HG02759 (cell line): ENCODE measurements around the gene SIK3.

ENCODE experiments used
- ATAC-seq: cut with Tn5 transposase; IDR thresholded peaks from one replicate; pipeline ENCODE4 v1.9.1; 2021; ENCODE audit warnings: mild to moderate bottlenecking, moderate library complexity; ENCODE audit not compliant: unreplicated experiment

The SIK3 gene

DNA sequence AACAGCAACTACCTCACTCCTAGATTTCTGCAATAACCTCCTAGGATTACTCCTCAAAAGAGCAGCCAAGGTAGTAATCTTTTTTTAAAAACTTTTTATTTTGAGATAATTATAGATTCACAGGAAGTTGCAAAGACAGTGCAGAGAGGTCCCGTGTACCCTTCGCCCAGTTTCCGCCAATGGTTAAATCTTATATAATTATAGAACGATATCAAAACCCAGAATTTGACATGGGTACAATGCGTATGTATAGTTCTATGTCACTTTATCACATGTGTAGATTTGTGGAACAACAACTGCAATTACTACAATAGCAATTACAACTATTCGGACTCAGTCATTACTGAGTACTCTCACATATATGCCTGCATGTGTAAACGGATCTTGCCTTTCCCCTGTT, 166.0 kb downstream of the SIK3 start:
- ATAC-seq = no peak

DNA sequence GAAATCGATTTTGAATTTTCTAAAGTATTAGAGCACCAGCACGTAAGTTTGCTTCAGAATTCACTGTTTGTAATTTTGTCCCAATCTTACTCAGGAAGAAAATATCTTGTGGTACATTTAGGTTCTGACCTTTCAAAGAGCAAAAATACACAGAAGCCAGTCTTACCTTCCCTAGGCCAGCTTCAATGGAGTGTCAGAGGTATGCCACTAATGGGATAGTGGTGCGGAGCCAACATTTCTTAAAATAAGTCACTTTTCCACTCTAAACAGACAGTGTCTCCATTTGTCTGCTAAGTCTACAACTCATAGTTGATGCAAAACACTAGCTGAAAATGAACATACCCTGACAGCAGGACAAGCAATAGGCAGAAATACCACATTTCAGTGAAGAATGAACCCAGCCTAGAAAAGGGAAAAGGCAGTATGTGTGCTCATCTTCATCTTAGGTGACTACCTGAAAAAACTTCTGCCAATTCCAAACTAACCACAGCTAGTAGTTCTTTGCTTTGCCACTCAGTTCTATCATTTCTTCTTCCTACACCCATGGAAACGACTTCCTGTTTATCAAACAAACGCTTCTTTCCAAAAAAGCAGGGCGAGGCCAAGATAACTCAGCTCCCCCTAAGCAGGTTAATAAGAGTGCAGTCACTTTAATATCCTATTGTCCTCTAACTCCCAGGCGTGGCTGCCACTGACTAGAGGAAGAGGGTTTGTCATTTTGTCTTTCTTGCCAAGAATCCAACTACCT, 166.8 kb downstream of the SIK3 start:
- ATAC-seq = no peak

DNA sequence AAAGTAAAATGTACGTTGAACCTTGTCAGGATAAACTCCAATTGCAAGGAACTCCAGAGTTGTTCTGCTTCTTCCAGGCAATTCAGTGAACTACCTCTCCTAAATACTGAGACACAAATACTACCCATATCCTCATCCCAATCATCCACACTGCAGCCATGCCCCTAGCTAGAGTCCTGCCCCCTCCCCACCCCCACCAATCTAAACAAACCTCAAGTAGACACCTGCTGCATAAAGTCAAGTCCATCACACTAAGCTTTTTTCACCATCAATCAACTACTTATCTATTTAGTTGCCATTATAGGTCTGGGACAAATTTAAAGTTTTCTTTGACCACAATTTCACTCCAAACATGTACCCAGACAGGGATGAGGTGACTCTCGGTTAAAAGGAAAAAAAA, 167.6 kb downstream of the SIK3 start:
- no peak for ATAC-seq

DNA sequence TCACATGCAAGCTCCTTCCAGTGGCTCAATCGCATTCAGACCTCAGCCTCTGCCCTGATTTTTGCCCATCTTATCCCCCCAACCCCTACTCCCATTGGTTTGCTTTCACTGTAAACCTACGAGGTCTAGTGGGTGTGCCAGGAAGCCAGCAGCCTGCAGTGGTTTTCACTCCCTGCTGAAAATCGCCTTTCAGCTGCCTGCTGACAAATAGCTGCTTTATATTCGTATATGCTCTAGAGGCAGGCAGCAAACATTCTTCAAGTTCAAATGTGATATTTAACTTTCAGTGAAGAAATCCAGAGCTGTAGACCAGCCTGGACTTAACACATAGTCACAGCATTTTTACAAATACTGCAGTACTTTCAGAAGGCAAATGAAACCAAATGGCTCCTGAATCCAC, 168.1 kb downstream of the SIK3 start:
- no peak for ATAC-seq

DNA sequence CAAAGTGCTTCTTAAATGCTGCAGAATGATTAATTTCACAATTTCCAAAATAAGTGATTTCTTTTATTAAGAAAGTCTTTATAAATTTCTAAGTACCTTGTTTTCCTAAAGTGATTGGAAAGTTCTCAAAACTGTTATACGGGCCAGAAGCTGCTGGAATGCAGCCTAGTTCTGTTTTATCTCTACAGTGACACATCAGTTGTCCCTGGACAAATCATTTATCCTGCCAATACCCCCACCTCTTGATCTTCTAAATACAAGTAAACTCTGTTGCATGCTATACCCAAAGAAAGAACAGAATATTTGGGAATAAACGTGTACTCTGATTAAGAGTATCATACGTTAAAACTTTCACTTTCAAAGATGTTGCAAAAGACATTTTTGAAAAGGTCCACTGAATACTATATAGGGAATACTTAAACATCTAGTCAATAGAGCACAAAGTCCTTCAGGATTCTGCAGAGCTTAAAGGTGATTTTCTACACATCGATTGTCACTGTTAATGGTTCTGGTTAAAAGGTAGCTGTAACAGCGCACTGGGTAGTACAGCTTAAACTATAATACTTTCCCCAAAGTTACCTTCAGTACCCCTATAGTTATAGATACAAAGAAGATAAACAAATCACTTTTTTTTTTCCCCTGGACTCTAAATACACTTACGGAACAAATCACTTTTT, 168.7 kb downstream of the SIK3 start:
- no peak for ATAC-seq

DNA sequence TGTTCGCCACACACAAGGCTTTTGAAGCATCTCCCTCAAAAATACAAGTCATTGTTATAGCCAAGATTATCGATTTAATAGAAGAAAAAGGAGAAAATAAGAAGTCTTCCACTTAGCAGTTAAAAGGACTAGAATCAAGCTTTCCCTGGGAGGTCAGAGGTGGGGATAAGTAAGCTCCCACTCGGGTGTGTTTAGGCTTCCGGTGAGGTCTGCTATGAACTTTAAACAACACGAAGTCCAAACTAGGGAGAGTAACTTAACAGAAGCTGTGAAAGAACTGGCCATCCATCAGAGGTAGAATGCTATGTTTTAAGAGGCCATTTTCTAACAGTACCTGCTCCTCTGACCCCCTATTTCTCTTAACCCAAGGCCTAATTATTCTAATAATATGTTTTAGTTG, 169.4 kb downstream of the SIK3 start:
- no peak for ATAC-seq

DNA sequence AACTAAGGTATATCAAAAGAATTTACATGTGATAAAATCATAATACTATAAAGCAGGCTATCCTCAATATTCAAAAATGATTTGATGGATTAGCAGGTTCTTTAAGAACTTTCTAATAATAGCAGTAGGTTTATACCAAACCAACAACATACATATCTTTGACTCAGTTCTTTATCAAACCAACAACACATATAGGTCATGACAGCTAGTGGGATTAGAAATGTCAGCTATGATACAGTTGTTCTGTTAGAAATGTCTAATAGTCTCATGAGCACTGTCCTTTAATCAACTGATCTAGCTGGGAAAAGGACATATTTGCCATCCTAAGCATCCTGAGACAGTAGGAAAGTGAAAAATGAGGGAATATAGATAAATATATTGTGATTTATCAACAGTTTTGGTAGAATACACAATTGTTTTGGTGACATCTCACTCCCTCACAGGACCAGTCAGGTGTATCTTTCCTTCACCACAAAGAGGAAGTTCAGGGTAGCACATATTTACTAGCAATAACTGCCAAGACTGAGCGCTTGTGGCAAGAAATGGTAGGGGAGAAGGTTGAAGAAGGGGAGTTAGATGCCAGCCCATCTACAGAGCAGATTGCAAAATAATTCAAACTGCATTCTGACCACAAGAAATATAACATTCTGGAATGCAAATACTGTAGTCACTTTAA, 170.0 kb downstream of the SIK3 start:
- peak; percentile 78 for ATAC-seq

DNA sequence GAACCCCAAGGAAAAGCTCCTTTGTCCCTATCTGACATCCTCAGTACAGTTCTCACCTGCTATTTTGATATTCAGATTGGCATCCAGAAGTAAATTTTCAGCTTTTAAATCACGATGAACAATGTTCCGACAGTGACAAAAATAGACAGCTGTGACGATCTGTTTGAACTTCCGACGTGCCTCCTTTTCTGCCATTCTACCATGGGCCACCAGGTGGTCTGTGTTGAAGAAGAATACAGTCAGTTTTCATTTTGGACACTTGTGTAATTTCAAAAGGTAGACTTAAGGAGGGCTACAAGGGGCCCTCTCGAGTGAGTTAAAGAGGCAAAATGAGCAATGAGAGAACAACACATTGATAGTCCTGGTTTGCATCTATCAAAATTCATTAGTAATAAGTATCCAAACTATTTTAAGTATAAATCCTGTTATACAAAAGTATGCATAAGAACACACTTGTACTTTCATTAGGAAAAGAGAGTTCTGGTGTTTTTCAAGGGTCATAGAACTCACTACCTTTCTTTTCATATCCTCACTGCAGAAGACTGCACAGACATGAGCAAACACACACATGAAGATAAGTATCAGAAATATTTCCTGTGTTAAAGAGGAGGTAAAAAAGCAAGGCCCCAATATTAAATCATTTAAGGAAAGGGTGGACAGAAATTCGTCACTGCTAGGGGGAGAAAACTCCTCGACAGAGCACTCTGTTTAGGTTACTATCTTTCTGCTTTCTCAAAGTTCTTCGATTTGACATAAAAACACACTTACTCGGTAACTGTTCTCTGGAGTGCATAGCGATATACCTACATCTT, 170.9 kb downstream of the SIK3 start:
- ATAC-seq = no peak

DNA sequence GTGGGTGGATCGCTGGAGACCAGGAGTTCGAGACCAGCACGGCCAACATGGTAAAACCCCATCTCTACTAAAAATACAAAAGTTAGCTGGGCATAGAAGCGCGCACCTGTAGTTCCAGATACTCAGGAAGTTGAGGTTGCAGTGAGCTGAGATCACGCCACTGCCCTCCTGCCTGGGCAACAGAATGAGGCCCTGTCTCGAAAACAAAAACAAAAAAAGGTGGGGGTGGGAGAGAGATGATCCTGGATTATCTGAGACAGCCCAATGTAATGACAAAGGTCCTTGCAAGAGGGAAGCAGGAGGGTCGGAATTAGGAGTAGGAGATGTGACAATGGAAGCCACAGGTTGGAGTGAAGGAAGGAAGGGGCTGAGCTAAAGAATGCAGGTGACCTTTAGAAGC, 173.2 kb downstream of the SIK3 start:
- no peak for ATAC-seq

DNA sequence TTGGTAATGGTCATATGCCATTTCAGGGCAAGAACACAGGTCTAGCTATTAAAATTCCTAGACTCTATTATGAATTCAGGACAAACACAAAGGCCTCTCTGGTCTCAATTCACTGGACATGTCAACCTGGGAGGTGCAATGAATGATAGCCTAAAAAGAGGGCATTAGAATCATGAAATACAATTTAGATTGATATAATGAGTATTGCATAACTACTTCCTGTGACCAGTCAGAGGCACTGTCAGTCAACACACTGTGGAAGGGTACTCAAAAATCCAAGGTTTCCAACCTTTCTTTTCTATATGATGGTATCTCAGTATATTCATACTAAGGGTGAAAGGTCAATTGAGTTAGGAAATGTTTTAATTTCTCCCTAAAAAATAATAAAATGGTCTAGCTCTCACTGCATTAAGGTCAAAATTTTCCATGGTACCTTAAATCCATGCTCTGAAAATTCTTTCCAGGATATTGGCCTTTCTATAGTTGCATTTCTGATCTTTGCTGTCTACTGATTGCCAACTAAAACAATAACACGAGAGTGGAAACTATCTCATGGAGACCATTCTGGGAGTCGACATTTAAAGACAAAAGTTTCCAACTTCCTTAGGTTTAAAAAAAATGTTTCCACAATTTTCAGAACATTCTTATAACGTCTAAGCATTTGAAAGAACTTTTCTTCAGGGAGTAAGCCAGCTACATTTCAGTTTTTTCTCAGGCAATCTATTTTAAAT, 179.1 kb downstream of the SIK3 start:
- ATAC-seq = no peak

DNA sequence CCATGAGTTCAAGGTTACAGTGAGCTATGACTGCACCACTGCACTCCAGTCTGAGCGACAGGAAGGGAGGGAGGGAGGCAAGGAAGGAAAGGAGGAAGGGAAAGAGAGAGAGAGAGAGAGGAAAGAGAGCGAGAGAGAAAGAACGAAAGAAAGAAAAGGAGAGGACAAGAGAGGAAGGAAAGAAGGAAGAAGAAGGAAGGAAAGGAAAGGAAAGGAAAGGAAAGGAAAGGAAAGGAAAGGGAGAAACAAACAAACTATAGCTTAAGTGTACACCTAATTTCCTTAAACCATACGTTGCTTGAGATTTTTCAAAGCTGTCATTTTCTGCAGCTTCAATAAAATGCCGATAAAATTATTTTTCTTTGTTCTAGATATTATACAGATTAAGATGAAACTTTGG, 180.6 kb downstream of the SIK3 start:
- ATAC-seq = no peak

DNA sequence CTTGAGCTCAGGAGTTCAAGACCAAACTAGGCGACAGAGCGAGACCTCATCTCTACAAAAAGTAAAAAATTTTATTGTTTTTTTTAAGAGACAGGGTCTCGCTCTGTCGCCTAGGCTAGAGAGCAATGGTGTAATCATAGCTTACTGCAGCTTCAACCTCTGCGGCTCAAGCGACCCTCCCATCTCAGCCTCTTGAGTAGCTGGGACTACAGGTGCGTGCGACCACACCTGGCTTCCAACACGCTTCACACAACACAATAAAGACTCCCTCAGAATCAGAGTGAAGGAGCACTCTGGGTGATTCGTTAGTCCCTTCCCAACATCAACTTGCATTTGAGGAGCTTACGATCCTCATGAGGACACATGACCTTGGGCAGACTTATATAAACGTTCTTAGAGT, 181.3 kb downstream of the SIK3 start:
- no peak for ATAC-seq

DNA sequence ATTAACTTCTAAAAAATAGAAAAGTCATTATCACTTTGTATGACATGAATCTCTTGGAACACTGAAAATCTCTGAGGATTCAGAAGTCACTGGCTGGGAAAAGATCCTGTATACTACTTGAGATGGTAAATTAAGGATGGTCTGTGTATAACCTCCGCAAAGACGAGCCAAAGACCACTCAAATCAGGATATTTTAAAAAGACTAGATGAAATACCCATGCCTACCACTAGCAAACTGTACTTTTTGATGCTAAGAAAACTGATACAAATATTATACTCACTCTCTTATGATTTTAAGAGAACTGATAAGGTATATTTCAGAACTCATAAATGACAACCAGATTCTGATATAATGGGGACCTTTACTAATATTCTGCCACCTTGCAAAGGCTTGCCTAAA, 182.2 kb downstream of the SIK3 start:
- no peak for ATAC-seq

DNA sequence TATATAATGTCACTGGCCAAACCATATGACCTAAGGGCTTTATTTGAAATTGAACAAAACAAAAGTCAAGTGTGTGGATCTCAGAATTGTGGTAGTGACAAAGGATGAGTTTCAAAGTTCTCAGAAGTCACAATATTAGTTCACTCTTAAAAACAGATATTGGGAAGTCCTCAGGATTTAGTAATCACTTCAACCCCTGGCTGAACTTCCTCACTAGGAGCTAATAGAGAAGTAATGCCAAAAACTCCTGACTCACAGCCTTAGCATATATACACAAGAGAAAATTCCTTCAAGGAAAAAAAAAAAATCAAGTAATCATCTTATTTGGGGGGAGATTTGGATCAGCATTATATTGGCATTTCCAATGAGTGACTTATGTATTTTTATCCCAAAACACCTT, 185.2 kb downstream of the SIK3 start:
- no peak for ATAC-seq

DNA sequence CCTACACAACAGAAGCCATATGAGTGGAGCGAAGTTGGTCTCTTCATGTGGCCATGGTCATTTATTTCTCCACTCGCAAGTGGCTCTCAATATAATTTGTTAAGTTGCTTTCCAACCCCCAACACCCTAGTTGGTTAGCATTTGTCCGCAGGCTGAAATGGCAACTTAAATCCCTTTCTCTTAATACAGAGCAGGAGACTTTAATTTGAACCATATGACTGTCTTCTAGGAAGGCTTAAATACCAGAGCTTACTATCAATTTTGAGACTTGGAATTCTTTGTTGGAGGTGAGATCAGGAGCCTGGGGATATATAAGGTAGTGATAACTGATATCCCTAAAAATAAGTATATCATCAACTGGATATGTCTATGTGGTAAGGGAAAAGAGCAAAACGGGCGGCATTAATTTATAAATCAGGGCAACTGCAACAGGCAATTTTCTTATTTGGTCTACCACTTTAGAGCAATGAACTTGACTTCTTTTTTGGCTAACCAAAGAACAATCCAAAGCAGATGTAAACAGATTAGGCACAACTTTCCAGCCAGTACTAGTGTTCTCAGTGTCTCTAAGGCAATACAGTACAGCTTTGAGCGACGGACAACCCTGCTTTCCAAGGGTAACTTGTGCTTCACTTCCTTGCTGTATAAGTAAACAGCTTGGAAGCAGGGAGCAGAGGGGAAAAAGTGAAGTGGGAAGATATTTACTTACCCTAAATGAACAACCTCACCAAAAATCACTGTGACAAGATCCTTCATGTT, 186.1 kb downstream of the SIK3 start:
- no peak for ATAC-seq

DNA sequence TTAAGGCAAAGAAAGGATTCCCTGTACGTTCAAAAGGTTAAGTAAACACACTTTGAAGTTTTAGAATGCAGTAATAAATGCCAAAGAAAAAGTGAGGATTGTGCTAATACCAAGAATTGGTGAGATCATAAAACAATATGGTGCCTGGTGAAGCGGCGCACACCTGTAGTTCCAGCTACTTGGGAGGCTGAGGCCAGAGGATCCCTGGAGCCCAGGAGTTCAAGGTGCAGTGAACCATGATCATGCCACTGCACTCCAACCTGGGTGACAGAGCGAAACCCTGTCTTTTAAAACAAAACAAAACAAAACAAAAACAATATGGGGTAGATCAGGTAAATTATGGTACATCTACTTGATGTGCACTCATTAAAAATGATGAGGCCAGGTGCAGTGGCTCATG, 187.4 kb downstream of the SIK3 start:
- ATAC-seq = no peak

DNA sequence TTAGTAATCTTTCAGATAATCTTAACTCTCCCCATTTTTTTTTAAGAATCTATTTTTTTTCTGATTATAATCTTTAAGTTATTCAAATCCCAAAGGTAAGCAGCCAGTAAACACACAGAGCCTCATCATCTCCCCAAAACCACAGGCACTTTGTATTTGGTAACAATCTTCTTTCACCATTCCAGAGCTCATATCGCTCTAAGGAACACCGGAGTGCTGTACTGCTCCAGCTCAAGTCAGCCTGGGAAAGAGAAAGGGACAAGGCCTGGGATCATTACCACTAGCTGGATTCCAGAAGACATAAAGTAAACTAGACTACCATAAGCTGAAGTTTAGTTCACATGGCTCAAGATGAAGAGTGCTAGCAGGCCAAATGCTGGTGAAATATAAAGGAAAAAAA, 187.8 kb downstream of the SIK3 start:
- no peak for ATAC-seq

DNA sequence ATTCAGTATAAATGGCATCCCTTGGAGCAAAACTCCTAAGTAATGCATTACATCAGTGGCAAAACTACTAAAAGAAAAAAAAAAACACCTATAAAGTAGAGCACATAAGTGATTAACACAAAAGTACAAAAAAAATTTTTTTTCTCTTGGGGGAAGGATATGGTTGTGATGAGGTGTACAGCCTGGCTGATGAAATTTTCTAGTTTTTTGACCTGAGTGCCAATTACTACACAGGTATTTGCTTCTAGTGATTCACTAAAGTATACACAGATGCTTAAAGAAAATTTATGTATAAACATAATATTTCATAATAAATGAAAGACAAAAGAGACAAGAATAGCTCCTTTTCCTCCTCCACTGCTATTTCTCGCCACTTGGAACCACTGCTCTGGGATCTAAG, 189.0 kb downstream of the SIK3 start:
- ATAC-seq = no peak

DNA sequence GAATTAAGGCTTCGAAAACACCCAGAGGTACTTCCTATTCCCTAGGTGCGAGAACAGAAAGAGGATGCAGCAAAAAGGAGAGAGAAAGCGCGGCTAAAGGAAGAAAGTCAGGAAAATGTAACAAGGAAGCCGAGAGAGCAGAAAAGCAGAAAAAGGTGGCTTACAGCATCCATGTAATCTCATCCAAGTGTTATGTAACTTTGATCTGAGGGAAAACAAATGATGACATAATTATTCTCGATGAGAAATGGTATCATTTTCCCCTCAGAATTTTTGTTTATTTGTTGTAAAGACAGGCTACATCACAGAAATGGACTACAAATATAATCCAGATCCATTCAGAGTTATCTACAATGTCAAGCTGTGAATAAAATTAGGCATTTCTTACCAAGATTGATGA, 191.7 kb downstream of the SIK3 start:
- ATAC-seq = no peak

DNA sequence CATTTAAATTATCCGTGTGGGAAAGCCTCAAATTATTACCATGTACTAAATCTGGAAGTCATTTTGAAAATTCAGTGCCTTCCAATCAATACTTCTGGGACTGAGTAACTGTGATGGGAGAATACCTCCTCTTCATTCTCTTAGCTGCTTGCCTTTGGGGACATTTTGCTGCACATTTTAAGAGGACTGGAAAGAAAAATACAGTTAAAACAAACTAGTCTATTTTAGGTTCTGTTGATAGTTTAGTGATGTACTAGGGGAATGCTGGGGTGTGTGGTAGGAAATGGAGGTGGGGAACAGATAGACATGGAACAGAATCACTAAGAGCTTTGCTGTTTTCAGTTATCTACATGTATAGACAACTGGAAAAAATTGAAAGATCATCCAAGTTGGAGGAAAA, 195.1 kb downstream of the SIK3 start:
- ATAC-seq = no peak
